ENCODE results near the gene CTPS2.
"Not testable (repeated sequence)": the region's sequence is repeated elsewhere in the genome, so short reads cannot be mapped to it uniquely, and the experiment has no call there.

DNA sequence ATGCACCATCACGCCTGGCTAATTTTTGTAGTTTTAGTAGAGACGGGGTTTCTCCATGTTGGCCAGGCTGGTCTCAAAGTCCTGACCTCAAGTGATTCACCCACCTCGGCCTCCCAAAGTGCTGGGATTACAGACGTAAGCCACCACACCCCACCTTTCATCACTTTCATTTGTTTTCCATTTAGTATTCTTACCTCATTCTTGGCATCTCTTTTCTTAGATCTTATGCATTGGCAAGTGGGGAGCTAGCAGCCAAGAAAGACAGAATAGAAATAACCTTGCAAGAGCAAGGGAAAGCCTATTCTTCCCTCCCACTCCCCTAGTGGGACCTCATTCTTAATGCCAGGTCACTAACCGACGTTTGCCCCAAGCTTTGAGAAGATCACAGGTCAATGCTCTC, 84.0 kb downstream of the CTPS2 start:
- TF ChIP-seq EZH2 (IDR thresholded peaks at IDR 0.05; ENCODE audit: low read depth, unreplicated experiment); EZH2phosphoT487 (IDR thresholded peaks at IDR 0.05; ENCODE audit: unreplicated experiment); CTCF (conservative IDR thresholded peaks at IDR 0.05; ENCODE audit: low read depth in 2 of 2); POLR2AphosphoS5 (IDR thresholded peaks at IDR 0.05; ENCODE audit: low read depth); STAT1 (IDR thresholded peaks at IDR 0.05; ENCODE audit: unreplicated experiment); CREB1 (CRISPR knock-in tag; IDR thresholded peaks at IDR 0.05; ENCODE audit: low read depth); ZNF114 (CRISPR knock-in tag; IDR thresholded peaks at IDR 0.05); JUNB (IDR thresholded peaks at IDR 0.05; ENCODE audit: unreplicated experiment); REST (IDR thresholded peaks at IDR 0.05; ENCODE audit: unreplicated experiment); NANOG (IDR thresholded peaks at IDR 0.05; ENCODE audit: borderline replicate concordance): not testable (repeated sequence)
